GM12892 (cell line): ENCODE measurements around the gene B3GAT3.
"Not testable (repeated sequence)": the region's sequence is repeated elsewhere in the genome, so short reads cannot be mapped to it uniquely, and the experiment has no call there.

Experiments used
- DNase-seq: peaks from one replicate; pipeline ENCODE4 v3.0.0; 2011; ENCODE audit not compliant: insufficient read length
- FAIRE-seq: peaks from 2 replicates; lab custom pipeline; 2011; peaks lifted over from hg19 to GRCh38; lab: Jason Lieb, UNC
- POLR2A ChIP-seq: IDR thresholded peaks from 2 replicates; pipeline ENCODE4 v1.6.1; 2011; ENCODE audit warnings: low read depth, low read length, control low read depth
- POLR2AphosphoS5 ChIP-seq: IDR thresholded peaks from 2 replicates; pipeline ENCODE4 v1.6.1; 2011; ENCODE audit warnings: low read depth, low read length, control low read depth
- TAF1 ChIP-seq: IDR thresholded peaks from 2 replicates; pipeline ENCODE4 v1.6.1; 2011; ENCODE audit warnings: low read depth, mild to moderate bottlenecking, control low read depth, low read length, borderline replicate concordance

The B3GAT3 gene

GRCh38 chr11:62632492-62632891 is 10.7 kb upstream of the B3GAT3 start:
- no peak for FAIRE-seq
- no peak for TF ChIP-seq POLR2A
- no peak for TF ChIP-seq TAF1
- no peak for TF ChIP-seq POLR2AphosphoS5
- no peak for DNase-seq

GRCh38 chr11:62627713-62628112 is 5.9 kb upstream of the B3GAT3 start:
- no peak for DNase-seq
- TF ChIP-seq POLR2AphosphoS5 (no peak), TAF1 (no peak), POLR2A (no peak)
- FAIRE-seq = no peak

- DNase-seq = no peak
- TF ChIP-seq POLR2AphosphoS5 (no peak), TAF1 (no peak), POLR2A (no peak)
- no peak for FAIRE-seq
Measured at GRCh38 chr11:62622476-62623089, 797 bp upstream of the B3GAT3 start.

GRCh38 chr11:62621027-62621566 is 689 bp downstream of the B3GAT3 start:
- no peak for TF ChIP-seq POLR2A
- no peak for TF ChIP-seq TAF1
- TF ChIP-seq POLR2AphosphoS5 = no peak
- DNase-seq (no peak), FAIRE-seq (peak; percentile 50)

- not testable (repeated sequence) for DNase-seq, FAIRE-seq
Measured at GRCh38 chr11:62616957-62617356, 4.8 kb downstream of the B3GAT3 start.

GRCh38 chr11:62615521-62615920 is 6.3 kb downstream of the B3GAT3 start:
- TF ChIP-seq POLR2AphosphoS5 (no peak), TAF1 (no peak), POLR2A (no peak)
- FAIRE-seq (no peak), DNase-seq (no peak)

GRCh38 chr11:62614275-62614674 is 7.5 kb downstream of the B3GAT3 start:
- TF ChIP-seq TAF1 (no peak), POLR2A (no peak), POLR2AphosphoS5 (no peak)
- FAIRE-seq (no peak), DNase-seq (no peak)

- DNase-seq = no peak
- TF ChIP-seq POLR2AphosphoS5 = no peak
- TF ChIP-seq TAF1 = no peak
- no peak for TF ChIP-seq POLR2A
- FAIRE-seq = no peak
Measured at GRCh38 chr11:62613291-62613778, 8.5 kb downstream of the B3GAT3 start.

- TF ChIP-seq TAF1 (no peak), POLR2A (peak; percentile 22; the same call in 1 of the 2 replicates)
- DNase-seq = peak; percentile 96
- peak; percentile 100 for FAIRE-seq
Measured at GRCh38 chr11:62612366-62613290, 9.2 kb downstream of the B3GAT3 start, which contains the start of the genes EML3 and ROM1. EML3 (minus strand) TSS chr11:62612775; CDS start chr11:62612457, 318 bp downstream. ROM1 (plus strand) TSS chr11:62613257; CDS start chr11:62613282, 25 bp downstream.

GRCh38 chr11:62611705-62612365 is 10.0 kb downstream of the B3GAT3 start:
- DNase-seq (peak; percentile 75), FAIRE-seq (peak; percentile 79)
- TF ChIP-seq TAF1 = no peak
- no peak for TF ChIP-seq POLR2A
